Measurements from ENCODE around the gene DDX41.

DNA sequence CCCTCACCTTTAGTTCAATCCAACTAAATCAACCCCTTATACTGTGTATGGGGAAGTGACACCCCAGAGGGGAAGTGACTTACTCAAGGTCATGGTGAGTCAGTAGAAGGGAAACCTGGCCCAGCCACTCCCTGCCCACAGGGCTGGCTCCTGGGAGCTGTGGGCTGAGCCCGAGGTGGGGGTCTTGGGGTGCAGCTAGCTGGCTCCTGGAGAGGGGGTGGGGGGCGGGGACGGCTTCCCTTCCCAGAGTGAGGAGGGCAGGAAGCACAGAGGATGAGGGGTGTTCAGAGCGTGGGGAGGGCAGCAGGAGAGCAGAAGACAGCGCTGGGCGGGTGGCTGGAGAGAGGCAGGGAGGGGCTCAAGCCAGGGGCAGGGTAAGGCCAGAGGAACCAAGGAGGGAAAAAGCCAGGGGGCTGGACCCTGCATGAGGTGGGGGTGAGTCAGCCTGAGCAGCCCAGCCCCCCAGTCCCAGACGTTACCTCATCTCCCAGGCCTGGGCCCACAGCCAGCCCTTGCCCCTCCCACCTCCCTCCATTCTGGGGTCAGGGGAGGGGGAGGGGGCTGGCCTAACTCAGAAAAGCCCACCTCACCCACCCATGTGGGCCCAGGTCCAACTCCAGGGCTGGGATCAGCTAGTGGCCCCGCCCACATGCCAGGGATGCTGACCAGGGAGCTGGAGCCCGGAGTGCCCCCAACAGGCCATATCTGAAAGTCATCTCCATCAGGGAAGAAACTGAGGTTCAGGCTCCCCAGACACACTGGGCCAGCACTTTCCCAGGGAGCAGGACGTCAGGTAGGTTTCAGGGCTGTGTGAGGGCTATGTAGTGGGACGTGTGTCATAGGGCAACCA is 22.2 kb downstream of the DDX41 start:
- TF ChIP-seq, protein P1, sequence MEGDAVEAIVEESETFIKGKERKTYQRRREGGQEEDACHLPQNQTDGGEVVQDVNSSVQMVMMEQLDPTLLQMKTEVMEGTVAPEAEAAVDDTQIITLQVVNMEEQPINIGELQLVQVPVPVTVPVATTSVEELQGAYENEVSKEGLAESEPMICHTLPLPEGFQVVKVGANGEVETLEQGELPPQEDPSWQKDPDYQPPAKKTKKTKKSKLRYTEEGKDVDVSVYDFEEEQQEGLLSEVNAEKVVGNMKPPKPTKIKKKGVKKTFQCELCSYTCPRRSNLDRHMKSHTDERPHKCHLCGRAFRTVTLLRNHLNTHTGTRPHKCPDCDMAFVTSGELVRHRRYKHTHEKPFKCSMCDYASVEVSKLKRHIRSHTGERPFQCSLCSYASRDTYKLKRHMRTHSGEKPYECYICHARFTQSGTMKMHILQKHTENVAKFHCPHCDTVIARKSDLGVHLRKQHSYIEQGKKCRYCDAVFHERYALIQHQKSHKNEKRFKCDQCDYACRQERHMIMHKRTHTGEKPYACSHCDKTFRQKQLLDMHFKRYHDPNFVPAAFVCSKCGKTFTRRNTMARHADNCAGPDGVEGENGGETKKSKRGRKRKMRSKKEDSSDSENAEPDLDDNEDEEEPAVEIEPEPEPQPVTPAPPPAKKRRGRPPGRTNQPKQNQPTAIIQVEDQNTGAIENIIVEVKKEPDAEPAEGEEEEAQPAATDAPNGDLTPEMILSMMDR (conservative IDR thresholded peaks at IDR 0.05; ENCODE audit: low read depth, low read length), result peak; percentile 54
- no peak for TF ChIP-seq EZH2 (IDR thresholded peaks at IDR 0.05; ENCODE audit: low read length, unreplicated experiment)
